ENCODE results near the gene EPHA8.

The EPHA8 gene

GRCh38 chr1:22621761-22622160 lies 58.5 kb downstream of the EPHA8 start:
- no peak for DNase-seq

GRCh38 chr1:22625262-22625925 lies 62.1 kb downstream of the EPHA8 start:
- no peak for DNase-seq

- no peak for DNase-seq
Measured at GRCh38 chr1:22626237-22627157, 63.2 kb downstream of the EPHA8 start.

GRCh38 chr1:22627331-22627730 lies 64.0 kb downstream of the EPHA8 start:
- DNase-seq = no peak

- no peak for DNase-seq
Measured at GRCh38 chr1:22628698-22629444, 65.6 kb downstream of the EPHA8 start.

GRCh38 chr1:22629886-22630285 lies 66.6 kb downstream of the EPHA8 start:
- no peak for DNase-seq

GRCh38 chr1:22633697-22634463 lies 70.6 kb downstream of the EPHA8 start:
- DNase-seq = no peak

- DNase-seq = no peak
Measured at GRCh38 chr1:22635436-22635835, 72.1 kb downstream of the EPHA8 start.

- peak in 9 of 14 donors; percentile 10 to 68 (median 50) for DNase-seq
Measured at GRCh38 chr1:22636353-22636752, 73.1 kb downstream of the EPHA8 start, which contains the start of gene C1QA. Gene C1QA (plus strand): TSS chr1:22636628. CDS start chr1:22637617, 989 bp downstream.

GRCh38 chr1:22636927-22637326 lies 73.6 kb downstream of the EPHA8 start:
- DNase-seq = no peak

- DNase-seq = no peak
Measured at GRCh38 chr1:22637907-22638445, 74.7 kb downstream of the EPHA8 start.

GRCh38 chr1:22638476-22639234 lies 75.4 kb downstream of the EPHA8 start:
- no peak for DNase-seq

- DNase-seq = peak in 1 of 14 donors; percentile 40
Measured at GRCh38 chr1:22639286-22639685, 76.0 kb downstream of the EPHA8 start.

- DNase-seq = no peak
Measured at GRCh38 chr1:22641247-22641646, 78.0 kb downstream of the EPHA8 start.

- DNase-seq = peak in 13 of 14 donors; percentile 3 to 81 (median 55)
Measured at GRCh38 chr1:22641906-22642636, 78.8 kb downstream of the EPHA8 start.

GRCh38 chr1:22643381-22643780 lies 80.1 kb downstream of the EPHA8 start, which contains the start of gene C1QC:
Gene C1QC (plus strand): TSS chr1:22643633. CDS start chr1:22644024, 391 bp downstream.
- DNase-seq = peak in 9 of 14 donors; percentile 16 to 70 (median 36)

- DNase-seq = no peak
Measured at GRCh38 chr1:22643928-22644327, 80.6 kb downstream of the EPHA8 start.

GRCh38 chr1:22645931-22646330 lies 82.6 kb downstream of the EPHA8 start:
- DNase-seq = no peak

GRCh38 chr1:22646384-22646783 lies 83.1 kb downstream of the EPHA8 start:
- no peak for DNase-seq

GRCh38 chr1:22650089-22650693 lies 86.9 kb downstream of the EPHA8 start:
- DNase-seq = no peak

Measured in C1 segment of cervical spinal cord (tissue), 14 donors.